ENCODE results near the gene FNTB. TPM values are rescaled to one million over a fixed set of nuclear protein-coding genes. Genes with fewer than 3 reads are reported as not detected.

FNTB gene
- total and polyA plus RNA-seq, 2 of the 8 experiments (the other 6 are each of a cell fraction or from before 2014, with no cell fraction given): 16.0 to 20.7 TPM

GRCh38 chr14:65106736-65107135, 120.0 kb downstream of the FNTB start:
- peaks cover 0 to 1% (median 0%) of the 10 kb centered on the region in 4 experiments; a peak in 2 of 7 replicates for H3K4me1 ChIP-seq (replicated peaks in 1 of 4; ENCODE audit: control insufficient read depth in 3 of 4, insufficient read depth in 4 of 4, low read length in 3 of 4)
- H3K4me2 ChIP-seq (ENCODE audit: insufficient read depth in 1 of 2, low read depth in 2 of 2, low read length in 2 of 2): no peak overlapping the region
- peaks cover 5% of the 10 kb centered on the region; the same call in 1 of the 2 replicates for H3K23me2 ChIP-seq (ENCODE audit: low read depth, low read length)
- H3K79me2 ChIP-seq (ENCODE audit: control insufficient read depth in 1 of 2, insufficient read depth in 2 of 2, low read length in 2 of 2): no peaks in the 10 kb centered on the region
- no peak overlapping the region for H3K9ac ChIP-seq (replicated peaks in 1 of 4; ENCODE audit: extremely low read depth in 1 of 4, low read depth in 3 of 4, low read length in 3 of 4)
- H4K5ac ChIP-seq (ENCODE audit: insufficient read length, low read depth, low read length): no peak overlapping the region
- H4K91ac ChIP-seq (replicated peaks; ENCODE audit: insufficient read length, low read length): no peak overlapping the region
- no peaks in the 10 kb centered on the region for H3K36me3 ChIP-seq (ENCODE audit: control insufficient read depth in 2 of 4, insufficient read depth in 4 of 4, low read length in 3 of 4)
- no peak overlapping the region for H2BK120ac ChIP-seq (replicated peaks; ENCODE audit: low read depth, low read length)
- no peak overlapping the region for H3K14ac ChIP-seq (ENCODE audit: insufficient read length)
- no peak overlapping the region for H2AK5ac ChIP-seq (ENCODE audit: low read depth, low read length)
- FAIRE-seq (no peak), DNase-seq (ENCODE audit: low read depth in 1 of 2, low spot score in 2 of 2) (no peak)
- H3K27me3 ChIP-seq (replicated peaks in 1 of 4; ENCODE audit: control insufficient read depth in 3 of 4, extremely low read depth in 1 of 4, insufficient read depth in 3 of 4, low read length in 3 of 4): no peaks in the 10 kb centered on the region; a peak in 2 of 7 replicates
- no peak overlapping the region for H4K8ac ChIP-seq (ENCODE audit: extremely low read depth, insufficient read depth, low read length)
- H2BK20ac ChIP-seq (ENCODE audit: low read length): no peak overlapping the region
- TF ChIP-seq CTBP2 (IDR thresholded peaks at IDR 0.05; ENCODE audit: borderline replicate concordance, insufficient read depth, insufficient read length, low read length): no peak
- no peak for TF ChIP-seq BCL11A (IDR thresholded peaks at IDR 0.05; ENCODE audit: low read depth in 2 of 2, low read length in 2 of 2)
- TF ChIP-seq TEAD4 (IDR thresholded peaks at IDR 0.05; ENCODE audit: low read depth, low read length): no peak
- TF ChIP-seq TBP (IDR thresholded peaks at IDR 0.05; ENCODE audit: low read depth, low read length): no peak
- no peak for TF ChIP-seq JUN (IDR thresholded peaks at IDR 0.05; ENCODE audit: low read depth, low read length)
- no peak for TF ChIP-seq HDAC2 (IDR thresholded peaks at IDR 0.05; ENCODE audit: borderline replicate concordance in 1 of 2, low read depth in 2 of 2, low read length in 2 of 2)
- no peak for TF ChIP-seq ATF3 (IDR thresholded peaks at IDR 0.05; ENCODE audit: insufficient read depth, low read depth, low read length)
- no peak for TF ChIP-seq SP2 (IDR thresholded peaks at IDR 0.05; ENCODE audit: low read length)
- no peak for TF ChIP-seq ASH2L (IDR thresholded peaks at IDR 0.05; ENCODE audit: low read length)
- no peak for TF ChIP-seq CHD2 (IDR thresholded peaks at IDR 0.05; ENCODE audit: low read length)
- no peak for TF ChIP-seq POLR2AphosphoS5 (IDR thresholded peaks at IDR 0.05; ENCODE audit: low read depth, low read length)
- TF ChIP-seq SIX5 (IDR thresholded peaks at IDR 0.05; ENCODE audit: low read depth, low read length): no peak
- TF ChIP-seq, protein P1, sequence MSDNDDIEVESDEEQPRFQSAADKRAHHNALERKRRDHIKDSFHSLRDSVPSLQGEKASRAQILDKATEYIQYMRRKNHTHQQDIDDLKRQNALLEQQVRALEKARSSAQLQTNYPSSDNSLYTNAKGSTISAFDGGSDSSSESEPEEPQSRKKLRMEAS (IDR thresholded peaks at IDR 0.05): no peak
- no peak overlapping the region for H2BK15ac ChIP-seq (ENCODE audit: low read length)
- H3K23ac ChIP-seq (ENCODE audit: insufficient read length): no peak overlapping the region
- no peak overlapping the region for H2BK12ac ChIP-seq (ENCODE audit: low read depth, low read length)
- no peak overlapping the region for H3K18ac ChIP-seq (ENCODE audit: extremely low read depth, low read length)
- H3K4me3 ChIP-seq (ENCODE audit: extremely low read depth in 1 of 4, insufficient read depth in 2 of 4, low read depth in 3 of 4, low read length in 4 of 4): no peak overlapping the region
- H2AFZ ChIP-seq (ENCODE audit: low read length): no peak overlapping the region
- H3K79me1 ChIP-seq (ENCODE audit: low read depth, low read length): no peaks in the 10 kb centered on the region
- WGBS, 2 experiments (ENCODE audit: extremely low coverage in 1 of 2, insufficient coverage in 1 of 2, insufficient read length in 1 of 2, insufficient replicate concordance in 2 of 2, low coverage in 1 of 2, low lambda C conversion rate in 2 of 2, missing lambda C conversion rate in 1 of 2): 82% methylated on average over 1 of the region's 1 CpG; no CpG with 5 or more reads in 1 of the 2 experiments
- H3K27ac ChIP-seq (ENCODE audit: low read depth, low read length): no peak overlapping the region
- H3K4ac ChIP-seq (replicated peaks; ENCODE audit: insufficient read length, low read depth, low read length): no peak overlapping the region
- H2BK5ac ChIP-seq (ENCODE audit: low read depth, low read length): no peak overlapping the region
- no peaks in the 10 kb centered on the region for H3K9me3 ChIP-seq (ENCODE audit: insufficient read depth in 2 of 2, low read depth in 1 of 2, low read length in 1 of 2)
- H3K56ac ChIP-seq (replicated peaks; ENCODE audit: insufficient read length, low read depth, low read length): no peak overlapping the region
- no peaks in the 10 kb centered on the region for H4K20me1 ChIP-seq (replicated peaks in 1 of 2; ENCODE audit: control insufficient read depth in 1 of 2, insufficient read depth in 2 of 2, low read length in 2 of 2)
- ChIA-PET POLR2A (ENCODE audit: partially characterized antibody) (no interaction called here), CTCF (ENCODE audit: partially characterized antibody) (interaction anchor here (1.2 kb wide), 1 partner anchor 11 kb away, joined by 8 read pairs; no protein-coding TSS in a partner anchor)
